Endothelial cell of hepatic sinusoid (primary cell): Measurements from ENCODE around the gene PAK2.
"Not testable (repeated sequence)": the region's sequence is repeated elsewhere in the genome, so short reads cannot be mapped to it uniquely, and the experiment has no call there.

ENCODE experiments used
- in situ Hi-C: cut with HindIII; loops from 2 replicates; pipeline ENCODE4 v1.10.0; 2017; ENCODE audit warnings: low sequenced_read_pairs

PAK2 gene

DNA sequence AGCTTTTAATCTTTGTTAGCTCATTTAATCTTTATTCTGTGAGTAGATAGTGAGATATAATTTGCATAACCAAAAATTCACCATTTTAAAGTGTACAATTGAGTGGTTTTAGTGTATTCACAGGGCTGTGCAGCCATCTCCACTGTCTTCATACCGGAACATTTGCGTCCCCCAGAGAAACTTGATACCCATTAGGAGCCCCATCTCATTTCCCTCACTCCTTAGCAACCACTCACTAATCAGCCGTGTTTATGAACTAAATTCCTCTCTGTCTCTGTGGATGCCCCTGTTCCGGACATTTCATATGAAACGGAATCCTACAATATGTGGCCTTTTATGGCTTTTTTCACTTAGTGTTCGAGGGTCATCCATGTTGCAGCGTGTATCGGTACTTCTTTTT is 38.2 kb downstream of the PAK2 start:
- in situ Hi-C loops = no loop called here

DNA sequence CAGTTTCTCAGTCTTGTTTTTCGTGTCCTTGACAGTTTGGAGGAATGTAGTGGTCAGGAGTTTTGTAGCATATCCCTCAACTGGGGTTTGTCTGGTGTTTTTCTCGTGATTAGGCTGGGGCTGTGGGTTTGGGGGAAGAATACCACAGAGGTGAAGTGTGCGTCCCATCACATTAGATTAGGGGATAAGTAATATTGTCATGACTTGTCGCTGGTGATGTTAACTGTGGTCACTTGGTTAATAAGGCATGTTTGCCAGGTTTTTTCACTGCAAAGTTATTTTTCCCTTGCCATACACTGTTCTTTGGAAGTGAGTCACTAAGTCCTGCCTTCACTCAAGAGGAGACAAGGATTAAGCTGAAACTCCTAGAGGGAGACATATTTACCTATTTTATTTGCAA is 39.1 kb downstream of the PAK2 start:
- in situ Hi-C loops = no loop called here

DNA sequence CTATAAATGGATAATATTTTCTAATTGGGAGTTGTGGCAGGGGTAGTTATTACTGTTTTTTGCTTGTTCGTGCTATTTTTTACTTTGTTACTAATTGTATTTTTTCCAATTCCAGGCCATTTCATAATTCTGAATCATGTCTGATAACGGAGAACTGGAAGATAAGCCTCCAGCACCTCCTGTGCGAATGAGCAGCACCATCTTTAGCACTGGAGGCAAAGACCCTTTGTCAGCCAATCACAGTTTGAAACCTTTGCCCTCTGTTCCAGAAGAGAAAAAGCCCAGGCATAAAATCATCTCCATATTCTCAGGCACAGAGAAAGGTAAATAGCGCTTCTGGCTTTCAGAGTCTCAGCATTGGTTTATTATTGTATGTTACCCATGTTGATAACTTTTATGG is 42.9 kb downstream of the PAK2 start:
- in situ Hi-C loops = no loop called here

DNA sequence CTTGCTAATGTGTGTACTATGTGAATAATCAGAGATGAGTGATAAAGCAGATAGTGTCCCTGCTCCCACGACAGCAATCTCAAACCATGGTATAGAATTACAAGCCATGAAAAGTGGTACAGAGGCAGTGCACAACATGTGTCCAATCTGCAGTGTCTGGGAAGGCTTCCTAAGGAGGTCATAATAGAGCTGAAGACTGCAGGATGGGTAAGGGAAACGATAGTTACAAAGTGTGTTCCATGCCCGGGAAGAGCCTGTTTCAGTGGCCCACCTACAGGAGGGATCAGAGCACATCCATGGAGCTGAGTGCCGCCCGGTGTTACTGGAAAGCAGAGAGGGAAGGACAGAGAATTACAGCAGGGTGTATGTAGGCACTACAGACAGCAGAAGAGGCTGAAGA is 48.9 kb downstream of the PAK2 start:
- in situ Hi-C loops = no loop called here

DNA sequence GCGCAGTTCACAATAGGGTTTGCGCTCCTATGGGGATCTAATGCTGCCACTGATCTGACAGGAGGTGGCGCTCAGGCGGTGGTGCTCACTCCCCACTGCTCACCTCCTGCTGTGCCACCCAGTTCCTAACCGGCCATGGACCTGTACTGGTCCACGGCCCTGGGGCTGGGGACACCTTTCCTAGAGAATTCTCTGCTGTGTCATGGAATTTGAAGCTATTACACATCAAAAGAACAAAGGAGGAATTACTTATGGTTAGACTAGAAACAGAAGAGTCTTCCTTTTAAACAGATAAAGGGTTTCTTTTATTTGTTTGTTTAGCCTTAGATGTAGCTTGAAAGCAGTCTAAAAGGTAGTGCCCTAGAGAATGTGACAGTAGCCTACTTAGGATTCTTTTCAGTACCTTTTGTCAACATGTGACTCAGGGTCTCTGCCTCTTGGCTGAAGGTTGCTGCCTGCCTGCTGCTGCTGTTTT is 50.3 kb downstream of the PAK2 start:
- in situ Hi-C loops = no loop called here

DNA sequence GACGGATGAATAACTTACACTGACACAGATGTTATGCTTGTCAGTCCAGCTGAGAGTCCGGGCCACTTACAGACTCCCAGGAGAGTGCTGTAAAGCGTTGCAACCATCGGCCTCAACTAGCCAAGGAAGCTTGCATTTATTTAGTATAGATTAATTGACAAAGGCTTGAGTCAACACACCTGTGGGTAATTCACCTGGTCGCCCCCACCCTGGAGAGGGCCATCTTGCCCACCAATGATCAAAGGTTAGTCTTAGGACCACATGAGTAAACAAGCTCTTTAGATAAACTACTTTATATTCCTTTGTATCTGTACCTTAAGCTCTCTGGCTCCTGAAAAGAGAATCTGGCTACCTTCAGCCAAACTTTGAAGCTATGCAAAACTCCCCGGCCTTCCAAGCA is 51.0 kb downstream of the PAK2 start:
- in situ Hi-C loops = no loop called here

DNA sequence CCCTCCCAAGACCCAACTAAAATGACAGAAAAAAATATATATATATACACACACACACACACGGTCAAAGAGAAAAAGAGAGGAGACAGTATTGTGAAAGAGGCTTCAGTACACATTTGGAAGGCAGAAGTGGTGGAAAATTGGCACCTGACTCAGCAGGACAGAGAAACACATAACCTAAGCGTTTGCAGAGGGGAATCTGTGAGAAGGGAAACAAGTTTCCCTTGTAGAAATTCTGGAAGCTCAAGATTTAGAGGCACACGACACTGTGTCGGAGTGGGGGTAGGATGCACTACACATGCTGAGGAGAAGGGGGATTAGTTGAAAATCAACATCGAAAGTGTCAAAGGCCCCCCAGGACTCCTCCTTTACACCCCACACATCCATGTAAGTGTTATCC is 53.1 kb downstream of the PAK2 start:
- in situ Hi-C loops = no loop called here

DNA sequence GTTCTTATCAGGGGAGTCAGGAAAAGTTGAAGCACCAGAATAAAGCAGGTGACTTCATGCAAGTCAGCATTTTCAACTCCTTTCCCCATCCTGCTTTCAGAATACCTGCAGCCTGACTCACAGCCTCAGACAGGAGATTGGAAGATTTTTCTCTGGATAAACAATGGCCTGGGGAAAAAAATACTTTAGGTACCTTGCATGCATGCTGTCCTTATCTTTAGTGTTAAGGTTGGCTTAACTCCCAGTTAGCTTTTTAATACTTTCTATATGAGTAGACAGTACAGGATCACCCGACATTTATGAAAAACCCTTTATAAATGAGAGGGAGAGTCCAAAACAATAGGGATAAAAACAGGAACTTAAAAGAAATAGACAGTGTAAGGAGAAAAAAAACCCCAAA is 53.6 kb downstream of the PAK2 start:
- in situ Hi-C loops = no loop called here

DNA sequence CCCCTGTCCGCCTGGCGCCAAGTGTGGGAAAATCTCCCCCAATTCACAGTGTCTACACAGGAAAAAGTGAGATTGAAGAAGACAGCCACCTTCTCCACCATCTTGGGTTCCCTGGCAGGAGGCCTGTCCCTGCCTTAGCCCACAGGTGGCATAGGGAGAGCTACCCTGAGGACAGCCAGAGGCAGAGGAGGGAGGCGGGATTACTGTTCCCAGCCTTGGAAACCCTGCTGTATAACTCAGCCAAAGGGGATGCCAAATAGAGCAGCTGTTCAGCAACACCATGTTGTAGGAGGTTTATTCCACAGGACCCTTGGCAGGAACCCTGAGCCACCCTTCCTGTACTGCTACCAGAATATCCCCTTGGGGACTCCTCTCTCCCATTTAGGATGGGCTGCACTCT is 54.8 kb downstream of the PAK2 start:
- in situ Hi-C loops = no loop called here

DNA sequence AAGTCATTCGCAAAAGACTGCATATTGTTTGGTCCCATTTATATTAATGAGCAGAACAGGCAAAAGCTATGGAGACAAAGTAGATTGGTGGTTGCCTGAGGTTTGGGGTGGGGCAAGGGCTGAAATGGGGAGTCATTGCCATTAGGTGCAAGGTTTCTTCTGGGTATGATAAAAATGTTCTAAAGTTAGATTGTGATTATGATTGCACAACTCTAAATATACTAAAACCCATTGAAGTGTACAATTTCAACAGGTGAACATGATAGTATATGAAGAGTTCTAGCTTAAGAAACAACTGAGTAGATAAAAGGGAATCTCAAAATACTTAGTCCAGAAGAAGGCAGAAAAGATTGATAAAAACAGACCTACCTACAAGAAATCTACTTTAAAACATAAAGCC is 56.7 kb downstream of the PAK2 start:
- in situ Hi-C loops = no loop called here

DNA sequence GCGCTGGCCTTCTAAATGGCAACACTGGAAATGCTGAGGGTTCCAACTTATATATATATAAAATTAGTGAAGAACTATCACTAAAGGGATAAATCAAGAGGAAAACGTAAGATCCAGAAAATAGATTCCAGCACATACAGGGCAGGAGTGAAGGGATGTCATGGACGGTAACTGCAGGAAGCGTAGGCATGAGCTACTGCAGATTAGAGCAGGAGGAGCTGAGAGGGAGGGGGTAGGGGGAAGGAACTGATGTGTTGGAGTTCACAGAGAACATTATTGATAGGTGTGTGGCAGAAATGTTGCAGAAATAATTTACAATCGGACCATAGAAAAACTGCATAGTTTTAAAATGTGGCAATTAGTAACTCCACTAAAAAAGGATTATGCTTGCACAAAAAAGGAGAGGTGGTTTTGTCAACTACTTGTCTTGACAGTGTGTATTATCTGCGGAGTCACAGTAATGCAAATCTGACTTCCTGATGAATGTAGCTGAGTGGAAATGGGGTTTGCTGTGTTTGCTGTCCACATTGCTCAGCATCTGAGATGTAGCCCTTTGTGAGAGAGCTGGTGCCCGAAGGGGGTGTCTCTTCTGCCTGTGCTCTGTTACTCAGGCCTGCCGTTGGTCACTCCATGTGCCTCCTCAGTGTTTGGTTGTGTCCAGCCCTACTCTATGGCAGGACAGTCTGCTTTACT is 61.2 kb downstream of the PAK2 start:
- in situ Hi-C loops = no loop called here

DNA sequence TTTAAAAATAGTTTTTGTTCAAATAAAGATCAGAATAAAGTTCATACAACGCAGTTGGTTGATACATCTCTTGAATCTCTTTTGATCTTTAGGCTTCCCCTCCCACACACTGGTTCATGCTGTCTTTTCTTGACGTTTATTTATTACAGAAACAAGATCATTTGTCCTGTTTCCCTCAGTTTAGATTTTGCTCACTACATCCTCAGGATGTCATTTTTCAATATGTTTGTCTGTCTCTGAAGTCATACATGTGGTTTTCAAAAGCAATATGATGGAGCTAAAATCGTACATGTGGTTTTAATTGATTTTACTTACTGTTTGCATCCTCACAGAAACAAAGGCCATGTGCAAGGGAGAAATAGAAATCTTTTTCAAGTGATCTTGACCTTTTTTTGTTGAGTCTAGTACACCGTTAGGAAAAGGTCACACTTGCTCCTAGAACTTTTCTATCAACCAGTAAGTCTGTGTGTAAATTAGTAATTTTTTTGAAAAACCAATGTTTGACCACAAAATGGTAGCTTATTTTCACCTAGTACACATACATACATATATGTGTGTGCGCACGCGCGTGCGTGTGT is 64.3 kb downstream of the PAK2 start:
- in situ Hi-C loops = no loop called here

DNA sequence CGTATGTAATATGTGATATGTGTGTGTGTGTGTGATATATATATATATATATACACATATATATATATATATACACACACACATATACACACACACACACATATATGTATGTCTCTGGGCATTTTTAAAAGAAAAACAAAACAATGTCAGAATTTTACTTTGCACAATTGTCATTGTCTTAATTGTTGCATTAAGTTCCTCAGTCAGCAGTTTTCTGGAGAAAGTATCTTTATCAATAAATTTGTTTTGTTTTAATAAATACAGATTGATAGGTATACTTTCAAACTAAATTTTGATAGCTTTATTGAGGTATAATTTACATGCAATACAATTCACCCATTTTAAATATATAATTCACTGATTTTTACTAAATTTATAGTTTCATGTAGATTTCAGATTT is 65.1 kb downstream of the PAK2 start:
- in situ Hi-C loops = no loop called here

DNA sequence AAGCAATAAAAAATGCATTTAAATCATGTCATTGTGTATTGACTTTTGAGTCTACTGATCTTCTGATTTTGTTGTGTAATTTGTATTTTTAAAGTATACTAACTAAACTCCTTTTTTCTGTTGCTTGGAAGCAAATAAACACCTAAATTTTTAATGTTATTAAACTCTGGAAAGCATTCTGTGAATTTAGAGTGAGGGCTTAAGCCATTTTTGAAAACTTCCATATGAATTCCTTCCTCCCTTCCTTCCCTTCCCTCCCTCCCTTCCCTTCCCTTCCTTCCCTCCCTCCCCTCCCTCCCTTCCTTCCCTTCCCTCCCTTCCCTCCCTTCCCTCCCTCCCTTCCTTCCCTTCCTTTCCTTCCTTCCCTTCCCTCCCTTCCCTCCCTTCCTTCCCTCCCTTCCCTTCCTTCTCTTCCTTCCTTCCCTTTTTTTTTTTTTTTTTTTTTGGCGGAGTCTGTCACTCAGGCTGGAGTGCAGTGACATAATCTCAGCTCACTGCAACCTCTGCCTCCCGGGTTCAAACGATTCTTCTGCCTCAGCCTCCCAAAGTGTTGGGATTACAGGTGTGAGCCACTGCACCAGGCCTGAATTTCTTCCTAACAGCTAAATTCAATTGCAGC is 71.4 kb downstream of the PAK2 start:
- in situ Hi-C loops = no loop called here

DNA sequence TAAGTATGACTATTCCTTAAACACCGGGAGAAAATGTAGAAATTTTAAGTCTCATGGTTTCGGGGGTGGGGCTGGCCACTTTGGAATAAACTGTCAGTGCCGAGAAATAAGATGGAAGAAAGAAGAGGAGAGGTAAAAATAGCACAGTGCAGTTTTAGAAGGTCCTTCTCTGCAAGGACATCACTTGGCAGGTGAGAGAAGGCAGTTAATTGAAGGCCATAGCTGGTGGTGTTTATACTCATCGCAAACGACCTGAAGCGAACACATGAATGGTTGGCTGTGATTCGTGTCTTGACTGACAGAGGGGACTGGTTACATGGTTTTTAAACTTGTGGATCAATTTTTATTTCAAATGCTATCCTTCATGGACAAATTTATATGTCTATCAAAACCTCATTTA is 73.2 kb downstream of the PAK2 start:
- in situ Hi-C loops = no loop called here

DNA sequence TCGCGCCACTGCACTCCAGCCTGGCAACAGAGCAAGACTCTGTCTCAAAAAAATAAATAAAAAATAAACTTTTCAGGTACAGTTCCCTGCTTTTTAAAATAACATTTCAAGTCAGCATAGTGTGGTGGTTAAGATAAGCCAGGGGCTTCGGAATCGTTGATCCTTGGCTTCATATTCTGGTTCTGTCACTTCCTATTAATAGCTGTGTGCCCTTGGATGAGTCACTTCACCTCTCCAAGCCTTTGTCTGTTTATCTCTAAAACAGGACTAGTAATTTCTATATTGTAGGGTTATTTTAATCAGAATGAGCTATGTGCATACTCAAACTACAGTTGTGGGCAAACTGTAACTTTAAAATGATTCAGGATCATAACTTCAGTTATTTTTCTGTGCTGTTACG is 74.2 kb downstream of the PAK2 start:
- in situ Hi-C loops = no loop called here

DNA sequence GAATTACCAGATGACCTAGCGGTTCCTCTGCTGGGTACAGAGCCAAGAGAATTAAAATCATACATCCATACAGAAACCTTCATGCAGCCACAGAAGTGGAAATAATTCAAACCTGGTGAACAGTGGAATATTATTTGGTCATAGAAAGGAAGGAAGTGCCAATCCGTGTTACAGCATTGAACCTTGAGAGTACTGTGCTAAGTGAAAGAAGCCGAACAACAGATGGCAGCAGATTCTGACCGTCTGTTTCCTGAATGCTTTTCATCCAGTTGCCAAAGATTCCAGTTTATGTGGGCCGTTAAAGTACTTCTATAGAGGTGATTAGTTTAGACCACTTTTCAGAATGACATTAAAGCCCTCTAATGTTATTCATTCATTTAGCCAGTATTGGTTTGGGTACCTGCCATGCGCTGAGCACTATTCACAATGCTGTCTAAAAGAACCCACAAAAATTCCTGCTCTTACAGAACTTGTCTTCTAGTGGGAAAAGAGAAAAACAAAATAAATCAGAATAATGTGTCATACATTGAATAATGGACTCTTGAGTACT is 82.2 kb downstream of the PAK2 start:
- in situ Hi-C loops = loop anchor here (10.0 kb wide), 1 partner anchor 63 kb away; no protein-coding TSS in a partner anchor

DNA sequence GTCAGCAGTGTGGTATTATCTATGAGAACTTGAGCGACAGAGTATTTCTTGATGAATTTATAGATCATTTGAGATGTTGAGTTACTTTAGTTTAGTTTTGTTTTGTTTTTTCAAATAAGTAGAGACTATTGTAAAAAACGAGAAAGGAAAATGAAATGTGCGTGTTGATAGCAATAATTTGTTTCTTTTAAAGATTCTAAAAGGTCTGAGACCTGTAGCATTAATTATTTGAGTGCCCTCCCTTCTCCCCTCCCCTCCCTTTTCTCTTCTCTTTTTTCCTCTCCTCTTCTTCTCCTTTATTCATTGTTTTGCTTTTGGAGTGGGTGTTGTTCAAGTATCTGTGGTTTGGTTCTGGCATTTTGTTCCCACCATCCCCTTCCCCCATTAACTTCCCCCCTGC is 90.0 kb downstream of the PAK2 start:
- in situ Hi-C loops = loop anchor here (10.0 kb wide), 1 partner anchor 55 kb away; no protein-coding TSS in a partner anchor

DNA sequence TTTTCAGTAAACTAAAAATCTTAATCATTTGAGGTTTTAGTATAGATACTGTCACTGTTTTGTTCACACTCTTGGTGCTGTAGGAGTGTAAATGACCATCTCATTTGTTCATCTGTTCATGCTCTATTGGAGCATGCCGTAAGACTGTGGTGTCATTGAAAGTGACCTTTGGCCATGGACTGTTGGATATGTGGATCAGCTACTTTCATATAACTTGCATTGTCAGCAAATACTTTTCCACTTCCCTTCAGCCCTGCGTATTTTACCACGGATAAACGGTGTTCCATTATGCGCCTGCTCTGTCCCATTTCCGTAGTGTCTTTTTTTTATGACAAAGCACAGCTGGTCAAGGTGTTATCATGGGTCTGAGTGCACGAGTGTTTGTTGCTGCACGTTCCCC is 95.4 kb downstream of the PAK2 start:
- in situ Hi-C loops = no loop called here

DNA sequence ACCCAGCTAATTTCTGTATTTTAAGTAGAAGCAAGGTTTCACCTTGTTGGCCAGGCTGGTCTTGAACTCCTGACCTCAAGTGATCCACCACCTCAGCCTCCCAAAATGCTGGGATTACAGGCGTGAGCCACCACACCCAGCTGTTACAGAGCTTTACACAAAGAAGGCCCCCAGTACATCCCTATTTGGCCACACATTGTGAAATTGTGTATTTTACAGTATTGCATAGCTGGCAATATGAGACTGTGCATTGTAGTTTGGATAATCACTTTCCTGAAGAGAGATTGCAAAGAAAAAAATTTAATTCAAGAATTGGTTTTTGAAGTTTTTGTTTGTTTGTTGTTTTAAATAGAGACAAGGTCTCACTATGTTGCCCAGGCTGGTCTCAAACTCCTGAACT is 97.0 kb downstream of the PAK2 start:
- in situ Hi-C loops = not testable (repeated sequence)

DNA sequence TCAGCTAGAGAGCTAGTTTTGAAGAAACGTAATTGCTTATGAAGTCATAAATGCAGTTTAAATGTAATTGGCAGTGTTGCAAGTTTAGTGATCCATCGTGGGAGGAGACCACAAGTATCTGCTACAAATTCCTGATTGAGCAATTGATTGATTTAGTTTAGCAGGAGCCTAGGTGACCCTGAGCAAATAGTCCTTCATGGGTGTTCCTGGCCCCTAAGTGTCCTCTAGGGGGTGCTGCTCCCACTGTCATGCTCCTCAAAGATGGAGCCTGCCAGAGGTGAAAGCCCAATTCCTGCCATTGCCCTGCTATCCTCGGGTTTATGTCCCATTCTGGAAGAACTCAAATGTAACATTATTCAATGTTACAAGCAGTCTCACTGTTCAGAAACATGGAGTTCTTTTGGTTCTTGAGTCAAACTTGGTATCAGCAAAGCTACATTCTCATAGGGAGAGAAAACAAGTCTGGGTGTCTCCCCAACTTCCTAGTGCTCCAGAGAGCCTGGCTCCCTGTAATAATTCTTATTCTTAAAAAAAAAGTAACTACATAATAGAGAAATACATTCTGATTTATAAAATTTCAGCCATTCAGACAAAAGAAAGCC is 98.3 kb downstream of the PAK2 start:
- in situ Hi-C loops = no loop called here

DNA sequence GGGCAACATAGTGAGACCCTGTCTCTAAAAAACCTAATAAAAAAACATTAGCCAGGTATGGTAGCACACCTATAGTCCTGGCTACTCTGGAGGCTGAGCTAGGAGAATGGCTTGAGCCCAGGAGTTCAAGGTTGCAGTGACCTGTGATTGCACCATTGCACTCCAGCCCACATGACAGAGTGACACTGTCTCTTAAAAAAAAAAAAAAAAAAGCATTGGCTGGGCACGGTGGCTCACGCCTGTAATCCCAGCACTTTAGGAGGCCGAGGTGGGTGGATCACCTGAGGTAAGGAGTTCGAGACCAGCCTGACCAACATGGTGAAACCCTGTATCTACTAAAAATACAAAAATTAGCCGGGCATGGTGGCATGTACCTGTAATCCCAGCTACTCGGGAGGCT is 99.7 kb downstream of the PAK2 start:
- in situ Hi-C loops = not testable (repeated sequence)
